Testis (tissue), 3 donors: ENCODE results near the gene TMEM63B. TPM values are rescaled to one million over a fixed set of nuclear protein-coding genes. Genes with fewer than 3 reads are reported as not detected.
"Not testable (repeated sequence)": the region's sequence is repeated elsewhere in the genome, so short reads cannot be mapped to it uniquely, and the experiment has no call there.

ENCODE experiments used
- DNase-seq: peaks from one replicate; pipeline ENCODE4 v3.0.0-alpha.2; 2019
- H3K27ac ChIP-seq, 2 donors: fragments of 200-600 bp; sonication (generic); one replicate each; pipeline ENCODE4 v1.5.1; 2019
- H3K27me3 ChIP-seq: fragments of 200-600 bp; sonication (generic); one replicate; pipeline ENCODE4 v1.5.1; 2019
- H3K36me3 ChIP-seq: fragments of 200-600 bp; sonication (generic); one replicate; pipeline ENCODE4 v1.5.1; 2017; ENCODE audit warnings: low read depth; ENCODE audit errors: missing control alignments
- H3K4me1 ChIP-seq: fragments of 200-600 bp; sonication (generic); one replicate; pipeline ENCODE4 v1.5.1; 2019
- H3K4me3 ChIP-seq, 2 donors: fragments of 200-600 bp; sonication (generic); one replicate each; pipeline ENCODE4 v1.5.1; 2017 to 2019
- H3K9me3 ChIP-seq: fragments of 200-600 bp; sonication (generic); one replicate; pipeline ENCODE4 v1.5.1; 2017
- CTCF ChIP-seq, 3 experiments: fragments of 450-650 bp in 2 of 3; fragments of 200-600 bp in 1 of 3; sonication (generic) in 1 of 3; IDR thresholded peaks; one replicate each; pipeline ENCODE4 v1.5.1; 2016 to 2019; ENCODE audit warnings: antibody characterized with exemption in 3 of 3, mild to moderate bottlenecking in 2 of 3, moderate library complexity in 1 of 3
- POLR2A ChIP-seq: fragments of 450-650 bp; IDR thresholded peaks from one replicate; pipeline ENCODE4 v1.6.1; 2017; ENCODE audit warnings: antibody characterized with exemption, mild to moderate bottlenecking, moderate library complexity
- WGBS, 2 donors: methylation state at CpG; one replicate each; pipeline ENCODE4 v1.1.5; 2018; 5-methylcytosine and 5-hydroxymethylcytosine counted together
- intact Hi-C: fragments of 100-400 bp; cut with DNase I; formaldehyde crosslinking; loops from one replicate; pipeline ENCODE4 v1.15.1; 2023; ENCODE audit warnings: low total_unique reads
- polyA plus RNA-seq: library from polyadenylated mRNA; stranded (reverse); fragments of 350-450 nt; fragmentation: Illumina TruSeq; extraction: RNeasy Lipid Tissue Mini Kit (QIAGEN cat#74804); gene quantifications from one replicate; pipeline ENCODE4 v1.2.3, GENCODE V29; 2014; ENCODE audit warnings: low read depth, low replicate concordance; ENCODE audit not compliant: insufficient read depth
- total RNA-seq, 2 donors: library from RNA; depleted of rRNA; stranded (reverse); fragments of >200 nt; gene quantifications; one replicate each; pipeline ENCODE4 v1.2.3, GENCODE V29; 2016

TMEM63B gene
- total and polyA plus RNA-seq, 3 donors from 2014 or later = 79.0 to 170 (median 139) TPM

GRCh38 chr6:44179072-44179536 lies 51.8 kb downstream of the TMEM63B start:
- H3K36me3 ChIP-seq = no peaks in the 10 kb centered on the region
- intact Hi-C loops = loop anchor here (10.0 kb wide), 1 partner anchor 56 kb away; no protein-coding TSS in a partner anchor
- H3K27ac ChIP-seq = no peak overlapping the region
- WGBS, 2 donors = 42 to 59% methylated on average over 4 of the region's 4 CpGs
- H3K4me1 ChIP-seq = no peaks in the 10 kb centered on the region
- no peak for DNase-seq
- TF ChIP-seq CTCF (IDR thresholded peaks at IDR 0.05) (no peak), POLR2A (no peak)
- no peaks in the 10 kb centered on the region for H3K27me3 ChIP-seq
- H3K9me3 ChIP-seq = no peaks in the 10 kb centered on the region
- H3K4me3 ChIP-seq = no peak overlapping the region

GRCh38 chr6:44179648-44180047 lies 52.3 kb downstream of the TMEM63B start:
- WGBS, 2 donors = 90 to 91% methylated on average over 7 of the region's 7 CpGs
- no peaks in the 10 kb centered on the region for H3K36me3 ChIP-seq
- TF ChIP-seq CTCF (IDR thresholded peaks at IDR 0.05) (no peak), POLR2A (no peak)
- H3K27me3 ChIP-seq = no peaks in the 10 kb centered on the region
- no peaks in the 10 kb centered on the region for H3K9me3 ChIP-seq
- no peaks in the 10 kb centered on the region for H3K4me1 ChIP-seq
- H3K4me3 ChIP-seq = no peak overlapping the region
- intact Hi-C loops = loop anchor here (10.0 kb wide), 1 partner anchor 55 kb away; no protein-coding TSS in a partner anchor
- no peak overlapping the region for H3K27ac ChIP-seq
- no peak for DNase-seq

- no peak overlapping the region for H3K4me3 ChIP-seq
- no peak overlapping the region for H3K27ac ChIP-seq
- H3K36me3 ChIP-seq = no peaks in the 10 kb centered on the region
- no peaks in the 10 kb centered on the region for H3K4me1 ChIP-seq
- intact Hi-C loops = no loop called here
- no peaks in the 10 kb centered on the region for H3K9me3 ChIP-seq
- 95 to 100% methylated on average over 4 of the region's 4 CpGs for WGBS, 2 donors
- TF ChIP-seq POLR2A = no peak
- no peak for TF ChIP-seq CTCF (IDR thresholded peaks at IDR 0.05)
- no peaks in the 10 kb centered on the region for H3K27me3 ChIP-seq
- DNase-seq = no peak
Measured at GRCh38 chr6:44180406-44180805, 53.1 kb downstream of the TMEM63B start.

GRCh38 chr6:44180886-44181285 lies 53.5 kb downstream of the TMEM63B start:
- no peak for DNase-seq
- TF ChIP-seq POLR2A = no peak
- TF ChIP-seq CTCF (IDR thresholded peaks at IDR 0.05) = no peak
- Histone ChIP-seq H3K27me3 (no peaks in the 10 kb centered on the region), H3K9me3 (no peaks in the 10 kb centered on the region), H3K4me3 (no peak overlapping the region), H3K36me3 (no peaks in the 10 kb centered on the region), H3K27ac (no peak overlapping the region), H3K4me1 (no peaks in the 10 kb centered on the region)
- WGBS, 2 donors = 91% methylated on average over 4 of the region's 4 CpGs
- intact Hi-C loops = no loop called here

GRCh38 chr6:44181784-44182183 lies 54.4 kb downstream of the TMEM63B start:
- intact Hi-C loops, H3K27me3 ChIP-seq: not testable (repeated sequence)

More at GRCh38 chr6:44181784-44182183, 54.4 kb downstream of the TMEM63B start:
- H3K36me3 ChIP-seq, H3K4me3 ChIP-seq, DNase-seq, H3K9me3 ChIP-seq, H3K27ac ChIP-seq, H3K4me1 ChIP-seq: not testable (repeated sequence)
